ENCODE data around the gene LMTK3.

GRCh38 chr19:48516536-48516935, 4.9 kb upstream of the LMTK3 start:
- TF ChIP-seq POLR2A (IDR thresholded peaks at IDR 0.05) = no peak
- no peak for TF ChIP-seq CTCF (IDR thresholded peaks at IDR 0.05)
- no peak for TF ChIP-seq EP300 (IDR thresholded peaks at IDR 0.05)
